K562 (cell line): ENCODE measurements around the gene ZSCAN22. TPM values are rescaled to one million over a fixed set of nuclear protein-coding genes. Genes with fewer than 3 reads are reported as not detected.
A peak's percentile ranks its signal among the peaks of the same experiment; 100 is the strongest.

Experiments
- ETV1 ChIP-seq: fragments of 450-650 bp; conservative IDR thresholded peaks from 2 replicates; pipeline ENCODE4 v1.6.1; 2016; ENCODE audit warnings: missing genetic modification characterization, control low read depth, low read depth, missing compliant biosample characterization
- PHF8 ChIP-seq: fragments of 200-600 bp; sonication (generic); IDR thresholded peaks from 2 replicates; pipeline ENCODE4 v1.6.1; 2012; ENCODE audit warnings: mixed run types, mild to moderate bottlenecking, inconsistent platforms, low read length, moderate library complexity, borderline replicate concordance
- PTBP1 ChIP-seq: fragments of 200-400 bp; formaldehyde crosslinking; IDR thresholded peaks from 2 replicates; pipeline ENCODE4 v1.6.1; 2017; ENCODE audit warnings: low read depth, low read length
- PURB ChIP-seq: sonication (generic); formaldehyde crosslinking; IDR thresholded peaks from 2 replicates; pipeline ENCODE4 v1.9.0; 2021; ENCODE audit warnings: low read depth, mild to moderate bottlenecking, missing genetic modification reagents
- SRSF1 ChIP-seq: fragments of 200-400 bp; formaldehyde crosslinking; IDR thresholded peaks from 2 replicates; pipeline ENCODE4 v1.6.1; 2017; ENCODE audit warnings: mild to moderate bottlenecking, low read depth, low read length, moderate library complexity
- ZKSCAN8 ChIP-seq: fragments of 200-800 bp; sonication (Bioruptor generic); IDR thresholded peaks from 2 replicates; pipeline ENCODE4 v1.6.1; 2016; ENCODE audit warnings: missing genetic modification characterization, missing compliant biosample characterization
- polyA plus RNA-seq, 8 experiments: library from polyadenylated mRNA; depleted of rRNA in 4 of 8; stranded (reverse) in 5 of 8; unstranded in 3 of 8; fragments of >200 nt; fragmentation: Nextera tagmentation in 2 of 8; fragmentation: Illumina TruSeq in 1 of 8; extraction: Ambion mirVana in 2 of 8; extraction: Trizol in 1 of 8; gene quantifications; 2 replicates each; pipeline versions ENCODE4 v1.2.1 to v1.2.3, GENCODE V29; 2011 to 2014; ENCODE audit warnings: inconsistent platforms in 1 of 8, missing spikeins in 1 of 8
- total RNA-seq, 7 experiments: library from RNA; depleted of rRNA in 6 of 7; stranded (reverse); fragments of >200 nt in 6 of 7; fragmentation: Illumina TruSeq in 2 of 7; extraction: Trizol in 2 of 7; gene quantifications; 2 replicates each; pipeline versions ENCODE4 v1.2.1 to v1.2.3, GENCODE V29; 2011 to 2021; ENCODE audit warnings: low replicate concordance in 1 of 7
- TF ChIP-seq, protein P1 (sequence below): fragments of 200-600 bp; sonication (generic); IDR thresholded peaks from one replicate; pipeline ENCODE4 v1.6.1; 2012; ENCODE audit warnings: mild to moderate bottlenecking, low read depth, low read length, inconsistent platforms
- TF ChIP-seq, protein P2 (sequence below): fragments of 250-450 bp; sonication (Bioruptor Pico); IDR thresholded peaks from 2 replicates; pipeline ENCODE4 v1.8.0; 2022; ENCODE audit warnings: moderate library complexity, mild to moderate bottlenecking, inconsistent platforms
- TF ChIP-seq, protein P3 (sequence below): sonication (generic); formaldehyde crosslinking; IDR thresholded peaks from 2 replicates; pipeline ENCODE4 v1.8.0; 2023; ENCODE audit warnings: mild to moderate bottlenecking, missing genetic modification reagents

Gene ZSCAN22
- total and polyA plus RNA-seq, 9 of the 15 experiments (the other 6 are each of a cell fraction or from before 2014, with no cell fraction given) = 0.98 to 5.3 (median 3.0) TPM

DNA sequence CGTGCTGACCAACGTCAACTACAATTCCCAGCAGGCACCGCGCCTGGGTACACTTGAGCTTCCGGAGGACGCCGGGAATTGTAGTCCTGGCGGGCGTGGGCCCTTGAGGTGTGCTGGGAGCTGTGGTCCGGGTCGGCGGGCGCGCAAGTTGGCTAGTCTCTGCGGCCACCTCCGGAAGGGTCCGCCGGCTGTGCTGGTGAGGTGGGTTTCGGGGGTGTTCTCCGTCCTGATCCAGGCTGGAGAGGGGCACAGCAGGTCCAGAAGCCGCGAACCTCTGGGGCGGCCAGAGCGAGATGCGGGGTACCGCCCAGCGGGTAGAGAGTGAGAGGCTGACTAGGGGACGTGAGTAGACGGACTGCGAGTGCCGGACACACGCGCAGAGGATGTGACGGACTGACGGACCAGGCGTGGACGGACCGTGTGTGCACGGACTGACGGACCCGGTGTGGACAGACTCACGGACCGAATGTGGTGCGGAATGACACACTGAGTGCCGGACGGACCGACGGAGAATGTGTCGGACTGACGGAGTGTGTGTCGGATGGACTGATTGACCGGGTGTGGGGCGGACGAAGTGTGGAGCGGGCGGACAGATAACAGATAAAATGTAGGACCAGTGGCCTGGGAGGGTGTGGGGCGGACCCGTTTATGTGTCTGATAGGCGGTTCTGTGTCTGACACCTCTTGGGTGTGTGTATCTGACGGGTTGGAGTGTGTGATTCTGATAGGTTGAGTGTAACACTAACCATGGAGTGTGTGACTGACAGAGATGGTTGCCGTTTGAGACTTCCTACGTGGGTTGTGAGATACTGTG is at the start of gene ZSCAN22 (continued):
- TF ChIP-seq, protein P1, sequence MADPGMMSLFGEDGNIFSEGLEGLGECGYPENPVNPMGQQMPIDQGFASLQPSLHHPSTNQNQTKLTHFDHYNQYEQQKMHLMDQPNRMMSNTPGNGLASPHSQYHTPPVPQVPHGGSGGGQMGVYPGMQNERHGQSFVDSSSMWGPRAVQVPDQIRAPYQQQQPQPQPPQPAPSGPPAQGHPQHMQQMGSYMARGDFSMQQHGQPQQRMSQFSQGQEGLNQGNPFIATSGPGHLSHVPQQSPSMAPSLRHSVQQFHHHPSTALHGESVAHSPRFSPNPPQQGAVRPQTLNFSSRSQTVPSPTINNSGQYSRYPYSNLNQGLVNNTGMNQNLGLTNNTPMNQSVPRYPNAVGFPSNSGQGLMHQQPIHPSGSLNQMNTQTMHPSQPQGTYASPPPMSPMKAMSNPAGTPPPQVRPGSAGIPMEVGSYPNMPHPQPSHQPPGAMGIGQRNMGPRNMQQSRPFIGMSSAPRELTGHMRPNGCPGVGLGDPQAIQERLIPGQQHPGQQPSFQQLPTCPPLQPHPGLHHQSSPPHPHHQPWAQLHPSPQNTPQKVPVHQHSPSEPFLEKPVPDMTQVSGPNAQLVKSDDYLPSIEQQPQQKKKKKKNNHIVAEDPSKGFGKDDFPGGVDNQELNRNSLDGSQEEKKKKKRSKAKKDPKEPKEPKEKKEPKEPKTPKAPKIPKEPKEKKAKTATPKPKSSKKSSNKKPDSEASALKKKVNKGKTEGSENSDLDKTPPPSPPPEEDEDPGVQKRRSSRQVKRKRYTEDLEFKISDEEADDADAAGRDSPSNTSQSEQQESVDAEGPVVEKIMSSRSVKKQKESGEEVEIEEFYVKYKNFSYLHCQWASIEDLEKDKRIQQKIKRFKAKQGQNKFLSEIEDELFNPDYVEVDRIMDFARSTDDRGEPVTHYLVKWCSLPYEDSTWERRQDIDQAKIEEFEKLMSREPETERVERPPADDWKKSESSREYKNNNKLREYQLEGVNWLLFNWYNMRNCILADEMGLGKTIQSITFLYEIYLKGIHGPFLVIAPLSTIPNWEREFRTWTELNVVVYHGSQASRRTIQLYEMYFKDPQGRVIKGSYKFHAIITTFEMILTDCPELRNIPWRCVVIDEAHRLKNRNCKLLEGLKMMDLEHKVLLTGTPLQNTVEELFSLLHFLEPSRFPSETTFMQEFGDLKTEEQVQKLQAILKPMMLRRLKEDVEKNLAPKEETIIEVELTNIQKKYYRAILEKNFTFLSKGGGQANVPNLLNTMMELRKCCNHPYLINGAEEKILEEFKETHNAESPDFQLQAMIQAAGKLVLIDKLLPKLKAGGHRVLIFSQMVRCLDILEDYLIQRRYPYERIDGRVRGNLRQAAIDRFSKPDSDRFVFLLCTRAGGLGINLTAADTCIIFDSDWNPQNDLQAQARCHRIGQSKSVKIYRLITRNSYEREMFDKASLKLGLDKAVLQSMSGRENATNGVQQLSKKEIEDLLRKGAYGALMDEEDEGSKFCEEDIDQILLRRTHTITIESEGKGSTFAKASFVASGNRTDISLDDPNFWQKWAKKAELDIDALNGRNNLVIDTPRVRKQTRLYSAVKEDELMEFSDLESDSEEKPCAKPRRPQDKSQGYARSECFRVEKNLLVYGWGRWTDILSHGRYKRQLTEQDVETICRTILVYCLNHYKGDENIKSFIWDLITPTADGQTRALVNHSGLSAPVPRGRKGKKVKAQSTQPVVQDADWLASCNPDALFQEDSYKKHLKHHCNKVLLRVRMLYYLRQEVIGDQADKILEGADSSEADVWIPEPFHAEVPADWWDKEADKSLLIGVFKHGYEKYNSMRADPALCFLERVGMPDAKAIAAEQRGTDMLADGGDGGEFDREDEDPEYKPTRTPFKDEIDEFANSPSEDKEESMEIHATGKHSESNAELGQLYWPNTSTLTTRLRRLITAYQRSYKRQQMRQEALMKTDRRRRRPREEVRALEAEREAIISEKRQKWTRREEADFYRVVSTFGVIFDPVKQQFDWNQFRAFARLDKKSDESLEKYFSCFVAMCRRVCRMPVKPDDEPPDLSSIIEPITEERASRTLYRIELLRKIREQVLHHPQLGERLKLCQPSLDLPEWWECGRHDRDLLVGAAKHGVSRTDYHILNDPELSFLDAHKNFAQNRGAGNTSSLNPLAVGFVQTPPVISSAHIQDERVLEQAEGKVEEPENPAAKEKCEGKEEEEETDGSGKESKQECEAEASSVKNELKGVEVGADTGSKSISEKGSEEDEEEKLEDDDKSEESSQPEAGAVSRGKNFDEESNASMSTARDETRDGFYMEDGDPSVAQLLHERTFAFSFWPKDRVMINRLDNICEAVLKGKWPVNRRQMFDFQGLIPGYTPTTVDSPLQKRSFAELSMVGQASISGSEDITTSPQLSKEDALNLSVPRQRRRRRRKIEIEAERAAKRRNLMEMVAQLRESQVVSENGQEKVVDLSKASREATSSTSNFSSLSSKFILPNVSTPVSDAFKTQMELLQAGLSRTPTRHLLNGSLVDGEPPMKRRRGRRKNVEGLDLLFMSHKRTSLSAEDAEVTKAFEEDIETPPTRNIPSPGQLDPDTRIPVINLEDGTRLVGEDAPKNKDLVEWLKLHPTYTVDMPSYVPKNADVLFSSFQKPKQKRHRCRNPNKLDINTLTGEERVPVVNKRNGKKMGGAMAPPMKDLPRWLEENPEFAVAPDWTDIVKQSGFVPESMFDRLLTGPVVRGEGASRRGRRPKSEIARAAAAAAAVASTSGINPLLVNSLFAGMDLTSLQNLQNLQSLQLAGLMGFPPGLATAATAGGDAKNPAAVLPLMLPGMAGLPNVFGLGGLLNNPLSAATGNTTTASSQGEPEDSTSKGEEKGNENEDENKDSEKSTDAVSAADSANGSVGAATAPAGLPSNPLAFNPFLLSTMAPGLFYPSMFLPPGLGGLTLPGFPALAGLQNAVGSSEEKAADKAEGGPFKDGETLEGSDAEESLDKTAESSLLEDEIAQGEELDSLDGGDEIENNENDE = no peak
- TF ChIP-seq, protein P2, sequence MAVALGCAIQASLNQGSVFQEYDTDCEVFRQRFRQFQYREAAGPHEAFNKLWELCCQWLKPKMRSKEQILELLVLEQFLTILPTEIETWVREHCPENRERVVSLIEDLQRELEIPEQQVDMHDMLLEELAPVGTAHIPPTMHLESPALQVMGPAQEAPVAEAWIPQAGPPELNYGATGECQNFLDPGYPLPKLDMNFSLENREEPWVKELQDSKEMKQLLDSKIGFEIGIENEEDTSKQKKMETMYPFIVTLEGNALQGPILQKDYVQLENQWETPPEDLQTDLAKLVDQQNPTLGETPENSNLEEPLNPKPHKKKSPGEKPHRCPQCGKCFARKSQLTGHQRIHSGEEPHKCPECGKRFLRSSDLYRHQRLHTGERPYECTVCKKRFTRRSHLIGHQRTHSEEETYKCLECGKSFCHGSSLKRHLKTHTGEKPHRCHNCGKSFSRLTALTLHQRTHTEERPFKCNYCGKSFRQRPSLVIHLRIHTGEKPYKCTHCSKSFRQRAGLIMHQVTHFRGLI (CRISPR knock-in tag) = no peak
- TF ChIP-seq, protein P3, sequence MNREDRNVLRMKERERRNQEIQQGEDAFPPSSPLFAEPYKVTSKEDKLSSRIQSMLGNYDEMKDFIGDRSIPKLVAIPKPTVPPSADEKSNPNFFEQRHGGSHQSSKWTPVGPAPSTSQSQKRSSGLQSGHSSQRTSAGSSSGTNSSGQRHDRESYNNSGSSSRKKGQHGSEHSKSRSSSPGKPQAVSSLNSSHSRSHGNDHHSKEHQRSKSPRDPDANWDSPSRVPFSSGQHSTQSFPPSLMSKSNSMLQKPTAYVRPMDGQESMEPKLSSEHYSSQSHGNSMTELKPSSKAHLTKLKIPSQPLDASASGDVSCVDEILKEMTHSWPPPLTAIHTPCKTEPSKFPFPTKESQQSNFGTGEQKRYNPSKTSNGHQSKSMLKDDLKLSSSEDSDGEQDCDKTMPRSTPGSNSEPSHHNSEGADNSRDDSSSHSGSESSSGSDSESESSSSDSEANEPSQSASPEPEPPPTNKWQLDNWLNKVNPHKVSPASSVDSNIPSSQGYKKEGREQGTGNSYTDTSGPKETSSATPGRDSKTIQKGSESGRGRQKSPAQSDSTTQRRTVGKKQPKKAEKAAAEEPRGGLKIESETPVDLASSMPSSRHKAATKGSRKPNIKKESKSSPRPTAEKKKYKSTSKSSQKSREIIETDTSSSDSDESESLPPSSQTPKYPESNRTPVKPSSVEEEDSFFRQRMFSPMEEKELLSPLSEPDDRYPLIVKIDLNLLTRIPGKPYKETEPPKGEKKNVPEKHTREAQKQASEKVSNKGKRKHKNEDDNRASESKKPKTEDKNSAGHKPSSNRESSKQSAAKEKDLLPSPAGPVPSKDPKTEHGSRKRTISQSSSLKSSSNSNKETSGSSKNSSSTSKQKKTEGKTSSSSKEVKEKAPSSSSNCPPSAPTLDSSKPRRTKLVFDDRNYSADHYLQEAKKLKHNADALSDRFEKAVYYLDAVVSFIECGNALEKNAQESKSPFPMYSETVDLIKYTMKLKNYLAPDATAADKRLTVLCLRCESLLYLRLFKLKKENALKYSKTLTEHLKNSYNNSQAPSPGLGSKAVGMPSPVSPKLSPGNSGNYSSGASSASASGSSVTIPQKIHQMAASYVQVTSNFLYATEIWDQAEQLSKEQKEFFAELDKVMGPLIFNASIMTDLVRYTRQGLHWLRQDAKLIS (CRISPR knock-in tag) = peak; percentile 58; the same call in 1 of the 2 replicates
- TF ChIP-seq PTBP1 = no peak
- no peak for TF ChIP-seq SRSF1
- TF ChIP-seq ZKSCAN8 (CRISPR knock-in tag) = no peak
- no peak for TF ChIP-seq PURB
- peak; percentile 83 for TF ChIP-seq ETV1 (tag)
- TF ChIP-seq PHF8 = peak; percentile 93
